K562 (cell line): ENCODE data around the gene GRIK3. TPM values are rescaled to one million over a fixed set of nuclear protein-coding genes. Genes with fewer than 3 reads are reported as not detected.

Source experiments
- ATF1 ChIP-seq, 2 experiments: fragments of 450-650 bp in 1 of 2; IDR thresholded peaks; 2 replicates each; pipeline ENCODE4 v1.6.1; 2016; ENCODE audit warnings: missing compliant biosample characterization in 1 of 2, missing genetic modification characterization in 1 of 2
- HDAC2 ChIP-seq: fragments of 450-650 bp; IDR thresholded peaks from 2 replicates; pipeline ENCODE4 v1.6.1; 2016; ENCODE audit warnings: mild to moderate bottlenecking
- L3MBTL2 ChIP-seq: fragments of 450-650 bp; IDR thresholded peaks from 2 replicates; pipeline ENCODE4 v1.6.1; 2016; ENCODE audit warnings: mild to moderate bottlenecking, moderate library complexity
- PRMT5 ChIP-seq: sonication (generic); formaldehyde crosslinking; IDR thresholded peaks from 2 replicates; pipeline ENCODE4 v1.5.0; 2020; ENCODE audit warnings: missing genetic modification reagents
- RCOR1 ChIP-seq, 2 experiments: IDR thresholded peaks; 2 replicates each; pipeline ENCODE4 v1.6.1; 2012; ENCODE audit warnings: low read depth in 2 of 2, low read length in 2 of 2, borderline replicate concordance in 1 of 2, improper control_type of control experiment in 1 of 2
- SAFB ChIP-seq: fragments of 200-400 bp; formaldehyde crosslinking; IDR thresholded peaks from 2 replicates; pipeline ENCODE4 v1.6.1; 2017; ENCODE audit warnings: low read depth, low read length, borderline replicate concordance
- THRAP3 ChIP-seq: fragments of 450-650 bp; IDR thresholded peaks from 2 replicates; pipeline ENCODE4 v1.6.1; 2016; ENCODE audit warnings: mild to moderate bottlenecking, inconsistent platforms, borderline replicate concordance
- ZNF12 ChIP-seq: sonication (generic); formaldehyde crosslinking; IDR thresholded peaks from 2 replicates; pipeline ENCODE4 v1.4.0; 2020; ENCODE audit warnings: mild to moderate bottlenecking, missing genetic modification reagents
- ZNF175 ChIP-seq: fragments of 200-800 bp; sonication (Bioruptor generic); IDR thresholded peaks from 2 replicates; pipeline ENCODE4 v1.6.1; 2016; ENCODE audit warnings: low read depth, mild to moderate bottlenecking, missing genetic modification characterization, missing compliant biosample characterization
- ZNF197 ChIP-seq: fragments of 200-800 bp; sonication (Bioruptor generic); IDR thresholded peaks from 2 replicates; pipeline ENCODE4 v1.6.1; 2016; ENCODE audit warnings: low read depth, missing genetic modification characterization, missing compliant biosample characterization
- ZNF232 ChIP-seq: sonication (generic); formaldehyde crosslinking; IDR thresholded peaks from 2 replicates; pipeline ENCODE4 v1.8.0; 2022; ENCODE audit warnings: mild to moderate bottlenecking, missing genetic modification reagents
- polyA plus RNA-seq, 8 experiments: library from polyadenylated mRNA; depleted of rRNA in 4 of 8; stranded (reverse) in 5 of 8; unstranded in 3 of 8; fragments of >200 nt; fragmentation: Nextera tagmentation in 2 of 8; fragmentation: Illumina TruSeq in 1 of 8; extraction: Ambion mirVana in 2 of 8; extraction: Trizol in 1 of 8; gene quantifications; 2 replicates each; pipeline versions ENCODE4 v1.2.1 to v1.2.3, GENCODE V29; 2011 to 2014; ENCODE audit warnings: inconsistent platforms in 1 of 8, missing spikeins in 1 of 8
- total RNA-seq, 7 experiments: library from RNA; depleted of rRNA in 6 of 7; stranded (reverse); fragments of >200 nt in 6 of 7; fragmentation: Illumina TruSeq in 2 of 7; extraction: Trizol in 2 of 7; gene quantifications; 2 replicates each; pipeline versions ENCODE4 v1.2.1 to v1.2.3, GENCODE V29; 2011 to 2021; ENCODE audit warnings: low replicate concordance in 1 of 7
- TF ChIP-seq, protein P1 (sequence below), 2 experiments: fragments of 450-650 bp; IDR thresholded peaks; 2 replicates each; pipeline ENCODE4 v1.6.1; 2018; ENCODE audit warnings: mild to moderate bottlenecking in 2 of 2, low read depth in 1 of 2; ENCODE audit not compliant: partially characterized antibody in 2 of 2
- TF ChIP-seq, protein P2 (sequence below): sonication (generic); formaldehyde crosslinking; IDR thresholded peaks from 2 replicates; pipeline ENCODE4 v1.8.1; 2023; ENCODE audit warnings: mild to moderate bottlenecking, missing genetic modification reagents
- TF ChIP-seq, protein P3 (sequence below): fragments of 450-650 bp; IDR thresholded peaks from 2 replicates; pipeline ENCODE4 v1.6.1; 2016; ENCODE audit warnings: mild to moderate bottlenecking
- TF ChIP-seq, protein P4 (sequence below): fragments of 250-450 bp; sonication (Bioruptor Pico); IDR thresholded peaks from 2 replicates; pipeline ENCODE4 v1.4.0; 2020
- TF ChIP-seq, protein P5 (sequence below): fragments of 200-800 bp; sonication (Bioruptor generic); IDR thresholded peaks from 2 replicates; pipeline ENCODE4 v1.6.1; 2017; ENCODE audit warnings: missing genetic modification characterization, missing compliant biosample characterization

The GRIK3 gene
- total and polyA plus RNA-seq, 9 of the 15 experiments (the other 6 are each of a cell fraction or from before 2014, with no cell fraction given), result not detected

DNA sequence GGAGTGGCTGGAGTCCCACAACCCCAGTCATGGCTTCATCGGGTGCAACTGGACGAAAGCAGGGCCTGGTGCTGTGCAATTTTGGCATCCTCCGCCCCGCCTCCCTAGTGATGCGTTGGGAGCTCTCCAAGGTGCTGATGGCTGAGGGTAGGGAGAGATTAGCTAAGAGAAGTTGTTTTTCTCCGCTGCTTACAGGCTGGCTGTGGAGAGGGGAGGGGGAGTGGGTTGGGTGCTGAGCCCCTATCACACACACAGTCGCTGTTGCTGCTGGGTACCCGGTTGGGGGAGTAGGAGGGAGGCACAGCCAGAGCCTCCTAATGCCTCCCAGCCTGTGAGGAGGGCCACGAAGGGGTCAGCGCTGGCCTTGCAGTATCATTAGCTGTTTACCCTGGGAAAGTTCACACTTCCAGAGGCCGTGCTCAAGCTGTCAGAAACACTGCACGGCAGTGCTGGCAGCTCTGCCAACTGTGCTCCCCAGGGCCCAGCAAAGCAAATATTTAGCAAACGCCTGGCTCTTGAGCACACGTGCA lies 110.0 kb downstream of the GRIK3 start (continued):
- TF ChIP-seq ZNF197 (CRISPR knock-in tag) (0 out of 2 replicates have a peak, but pooled peaks have one; percentile 61), ZNF232 (peak; percentile 61; the same call in 1 of the 2 replicates), SAFB (no peak), ATF1 (CRISPR knock-in tag; IDR thresholded peaks at IDR 0.05) (peak; percentile 37; the same call in 1 of the 2 replicates), ATF1 (tag; IDR thresholded peaks at IDR 0.05) (peak; percentile 91), THRAP3 (no peak), PRMT5 (CRISPR knock-in tag) (peak; percentile 90; the same call in 1 of the 2 replicates), HDAC2 (0 out of 2 replicates have a peak, but pooled peaks have one; percentile 54), L3MBTL2 (no peak), ZNF12 (CRISPR knock-in tag) (no peak), ZNF175 (CRISPR knock-in tag) (0 out of 2 replicates have a peak, but pooled peaks have one; percentile 43), RCOR1 (IDR thresholded peaks at IDR 0.05; ENCODE audit: borderline replicate concordance in 1 of 2, low read depth in 2 of 2, low read length in 2 of 2) (peak in 1 of 2 experiments; percentile 93; a peak in 2 of 4 replicates)
- TF ChIP-seq, protein P1, sequence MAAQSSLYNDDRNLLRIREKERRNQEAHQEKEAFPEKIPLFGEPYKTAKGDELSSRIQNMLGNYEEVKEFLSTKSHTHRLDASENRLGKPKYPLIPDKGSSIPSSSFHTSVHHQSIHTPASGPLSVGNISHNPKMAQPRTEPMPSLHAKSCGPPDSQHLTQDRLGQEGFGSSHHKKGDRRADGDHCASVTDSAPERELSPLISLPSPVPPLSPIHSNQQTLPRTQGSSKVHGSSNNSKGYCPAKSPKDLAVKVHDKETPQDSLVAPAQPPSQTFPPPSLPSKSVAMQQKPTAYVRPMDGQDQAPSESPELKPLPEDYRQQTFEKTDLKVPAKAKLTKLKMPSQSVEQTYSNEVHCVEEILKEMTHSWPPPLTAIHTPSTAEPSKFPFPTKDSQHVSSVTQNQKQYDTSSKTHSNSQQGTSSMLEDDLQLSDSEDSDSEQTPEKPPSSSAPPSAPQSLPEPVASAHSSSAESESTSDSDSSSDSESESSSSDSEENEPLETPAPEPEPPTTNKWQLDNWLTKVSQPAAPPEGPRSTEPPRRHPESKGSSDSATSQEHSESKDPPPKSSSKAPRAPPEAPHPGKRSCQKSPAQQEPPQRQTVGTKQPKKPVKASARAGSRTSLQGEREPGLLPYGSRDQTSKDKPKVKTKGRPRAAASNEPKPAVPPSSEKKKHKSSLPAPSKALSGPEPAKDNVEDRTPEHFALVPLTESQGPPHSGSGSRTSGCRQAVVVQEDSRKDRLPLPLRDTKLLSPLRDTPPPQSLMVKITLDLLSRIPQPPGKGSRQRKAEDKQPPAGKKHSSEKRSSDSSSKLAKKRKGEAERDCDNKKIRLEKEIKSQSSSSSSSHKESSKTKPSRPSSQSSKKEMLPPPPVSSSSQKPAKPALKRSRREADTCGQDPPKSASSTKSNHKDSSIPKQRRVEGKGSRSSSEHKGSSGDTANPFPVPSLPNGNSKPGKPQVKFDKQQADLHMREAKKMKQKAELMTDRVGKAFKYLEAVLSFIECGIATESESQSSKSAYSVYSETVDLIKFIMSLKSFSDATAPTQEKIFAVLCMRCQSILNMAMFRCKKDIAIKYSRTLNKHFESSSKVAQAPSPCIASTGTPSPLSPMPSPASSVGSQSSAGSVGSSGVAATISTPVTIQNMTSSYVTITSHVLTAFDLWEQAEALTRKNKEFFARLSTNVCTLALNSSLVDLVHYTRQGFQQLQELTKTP (IDR thresholded peaks at IDR 0.05; ENCODE audit: low read depth in 1 of 2, partially characterized antibody in 2 of 2), result peak in 1 of 2 experiments; percentile 88
- TF ChIP-seq, protein P2, sequence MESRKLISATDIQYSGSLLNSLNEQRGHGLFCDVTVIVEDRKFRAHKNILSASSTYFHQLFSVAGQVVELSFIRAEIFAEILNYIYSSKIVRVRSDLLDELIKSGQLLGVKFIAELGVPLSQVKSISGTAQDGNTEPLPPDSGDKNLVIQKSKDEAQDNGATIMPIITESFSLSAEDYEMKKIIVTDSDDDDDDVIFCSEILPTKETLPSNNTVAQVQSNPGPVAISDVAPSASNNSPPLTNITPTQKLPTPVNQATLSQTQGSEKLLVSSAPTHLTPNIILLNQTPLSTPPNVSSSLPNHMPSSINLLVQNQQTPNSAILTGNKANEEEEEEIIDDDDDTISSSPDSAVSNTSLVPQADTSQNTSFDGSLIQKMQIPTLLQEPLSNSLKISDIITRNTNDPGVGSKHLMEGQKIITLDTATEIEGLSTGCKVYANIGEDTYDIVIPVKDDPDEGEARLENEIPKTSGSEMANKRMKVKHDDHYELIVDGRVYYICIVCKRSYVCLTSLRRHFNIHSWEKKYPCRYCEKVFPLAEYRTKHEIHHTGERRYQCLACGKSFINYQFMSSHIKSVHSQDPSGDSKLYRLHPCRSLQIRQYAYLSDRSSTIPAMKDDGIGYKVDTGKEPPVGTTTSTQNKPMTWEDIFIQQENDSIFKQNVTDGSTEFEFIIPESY (CRISPR knock-in tag), result no peak
- TF ChIP-seq, protein P3, sequence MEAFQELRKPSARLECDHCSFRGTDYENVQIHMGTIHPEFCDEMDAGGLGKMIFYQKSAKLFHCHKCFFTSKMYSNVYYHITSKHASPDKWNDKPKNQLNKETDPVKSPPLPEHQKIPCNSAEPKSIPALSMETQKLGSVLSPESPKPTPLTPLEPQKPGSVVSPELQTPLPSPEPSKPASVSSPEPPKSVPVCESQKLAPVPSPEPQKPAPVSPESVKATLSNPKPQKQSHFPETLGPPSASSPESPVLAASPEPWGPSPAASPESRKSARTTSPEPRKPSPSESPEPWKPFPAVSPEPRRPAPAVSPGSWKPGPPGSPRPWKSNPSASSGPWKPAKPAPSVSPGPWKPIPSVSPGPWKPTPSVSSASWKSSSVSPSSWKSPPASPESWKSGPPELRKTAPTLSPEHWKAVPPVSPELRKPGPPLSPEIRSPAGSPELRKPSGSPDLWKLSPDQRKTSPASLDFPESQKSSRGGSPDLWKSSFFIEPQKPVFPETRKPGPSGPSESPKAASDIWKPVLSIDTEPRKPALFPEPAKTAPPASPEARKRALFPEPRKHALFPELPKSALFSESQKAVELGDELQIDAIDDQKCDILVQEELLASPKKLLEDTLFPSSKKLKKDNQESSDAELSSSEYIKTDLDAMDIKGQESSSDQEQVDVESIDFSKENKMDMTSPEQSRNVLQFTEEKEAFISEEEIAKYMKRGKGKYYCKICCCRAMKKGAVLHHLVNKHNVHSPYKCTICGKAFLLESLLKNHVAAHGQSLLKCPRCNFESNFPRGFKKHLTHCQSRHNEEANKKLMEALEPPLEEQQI, result peak; percentile 62; the same call in 1 of the 2 replicates
- TF ChIP-seq, protein P4, sequence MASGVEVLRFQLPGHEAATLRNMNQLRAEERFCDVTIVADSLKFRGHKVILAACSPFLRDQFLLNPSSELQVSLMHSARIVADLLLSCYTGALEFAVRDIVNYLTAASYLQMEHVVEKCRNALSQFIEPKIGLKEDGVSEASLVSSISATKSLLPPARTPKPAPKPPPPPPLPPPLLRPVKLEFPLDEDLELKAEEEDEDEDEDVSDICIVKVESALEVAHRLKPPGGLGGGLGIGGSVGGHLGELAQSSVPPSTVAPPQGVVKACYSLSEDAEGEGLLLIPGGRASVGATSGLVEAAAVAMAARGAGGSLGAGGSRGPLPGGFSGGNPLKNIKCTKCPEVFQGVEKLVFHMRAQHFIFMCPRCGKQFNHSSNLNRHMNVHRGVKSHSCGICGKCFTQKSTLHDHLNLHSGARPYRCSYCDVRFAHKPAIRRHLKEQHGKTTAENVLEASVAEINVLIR, result peak; percentile 70
- TF ChIP-seq, protein P5, sequence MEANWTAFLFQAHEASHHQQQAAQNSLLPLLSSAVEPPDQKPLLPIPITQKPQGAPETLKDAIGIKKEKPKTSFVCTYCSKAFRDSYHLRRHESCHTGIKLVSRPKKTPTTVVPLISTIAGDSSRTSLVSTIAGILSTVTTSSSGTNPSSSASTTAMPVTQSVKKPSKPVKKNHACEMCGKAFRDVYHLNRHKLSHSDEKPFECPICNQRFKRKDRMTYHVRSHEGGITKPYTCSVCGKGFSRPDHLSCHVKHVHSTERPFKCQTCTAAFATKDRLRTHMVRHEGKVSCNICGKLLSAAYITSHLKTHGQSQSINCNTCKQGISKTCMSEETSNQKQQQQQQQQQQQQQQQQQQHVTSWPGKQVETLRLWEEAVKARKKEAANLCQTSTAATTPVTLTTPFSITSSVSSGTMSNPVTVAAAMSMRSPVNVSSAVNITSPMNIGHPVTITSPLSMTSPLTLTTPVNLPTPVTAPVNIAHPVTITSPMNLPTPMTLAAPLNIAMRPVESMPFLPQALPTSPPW (CRISPR knock-in tag), result peak; percentile 68
